GM21367 (cell line): ENCODE data around the gene GALNT1.

Experiments
- ATAC-seq: cut with Tn5 transposase; IDR thresholded peaks from one replicate; pipeline ENCODE4 v1.9.1; 2021; ENCODE audit not compliant: unreplicated experiment

GALNT1 gene

DNA sequence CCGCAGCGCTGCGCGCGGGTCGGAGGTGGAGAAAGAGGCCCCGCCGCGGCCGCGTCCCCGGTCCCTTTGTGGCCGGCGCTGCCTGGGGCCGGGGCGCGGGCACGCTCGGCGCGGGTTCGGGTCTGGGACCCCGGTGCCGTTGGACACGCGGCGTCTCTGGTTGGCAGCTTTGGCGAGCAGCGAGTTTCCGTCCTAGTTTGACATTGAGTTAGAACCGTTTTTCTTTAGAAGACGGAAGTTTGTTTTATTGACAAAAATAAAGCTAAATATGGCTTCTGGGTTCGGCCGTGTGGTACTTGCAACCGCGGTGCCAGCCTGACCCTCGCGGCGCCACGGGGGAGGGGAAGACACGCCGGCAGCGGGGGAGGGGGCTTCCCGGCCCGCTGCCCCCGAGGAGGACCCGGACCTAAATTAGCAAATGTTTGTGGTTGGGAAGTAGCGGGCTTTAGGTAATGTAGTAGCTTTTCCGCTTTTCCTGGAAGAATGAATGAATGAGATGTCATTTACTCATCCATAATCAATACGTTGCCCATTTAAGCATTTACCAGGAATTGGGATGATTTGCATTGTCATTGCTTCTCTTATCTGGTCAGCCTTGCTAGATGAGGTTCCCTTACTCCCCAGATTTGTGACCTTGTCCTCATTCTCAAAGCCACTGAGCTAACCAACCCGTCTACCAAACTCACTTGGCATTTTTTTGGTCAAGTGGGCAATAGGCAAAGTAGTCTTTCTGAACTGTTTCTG is 530 bp downstream of the GALNT1 start:
- ATAC-seq = no peak

GRCh38 chr18:35582899-35583558 is 1.5 kb downstream of the GALNT1 start:
- ATAC-seq = no peak

GRCh38 chr18:35584735-35585134 is 3.2 kb downstream of the GALNT1 start:
- ATAC-seq = no peak

GRCh38 chr18:35585608-35586007 is 4.1 kb downstream of the GALNT1 start:
- no peak for ATAC-seq

DNA sequence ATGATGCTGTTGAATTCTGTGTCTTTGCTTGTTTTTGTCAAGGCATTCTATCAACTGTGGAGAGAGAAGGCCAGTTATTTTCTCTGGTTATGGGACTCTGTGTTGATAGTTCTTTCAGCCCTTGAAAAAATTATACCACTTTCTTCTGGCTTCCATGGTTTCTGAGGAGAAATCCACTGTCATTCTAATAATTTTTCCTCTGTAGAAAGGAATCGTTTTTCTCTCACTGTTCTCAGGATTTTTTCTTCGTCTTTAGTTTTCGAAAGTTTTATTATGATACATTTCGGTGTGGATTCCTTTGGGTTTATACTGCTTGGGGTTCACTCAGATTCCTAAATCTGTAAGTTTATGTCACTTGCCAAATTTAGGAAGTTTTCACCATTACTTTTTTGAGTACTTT is 6.6 kb downstream of the GALNT1 start:
- ATAC-seq = no peak

DNA sequence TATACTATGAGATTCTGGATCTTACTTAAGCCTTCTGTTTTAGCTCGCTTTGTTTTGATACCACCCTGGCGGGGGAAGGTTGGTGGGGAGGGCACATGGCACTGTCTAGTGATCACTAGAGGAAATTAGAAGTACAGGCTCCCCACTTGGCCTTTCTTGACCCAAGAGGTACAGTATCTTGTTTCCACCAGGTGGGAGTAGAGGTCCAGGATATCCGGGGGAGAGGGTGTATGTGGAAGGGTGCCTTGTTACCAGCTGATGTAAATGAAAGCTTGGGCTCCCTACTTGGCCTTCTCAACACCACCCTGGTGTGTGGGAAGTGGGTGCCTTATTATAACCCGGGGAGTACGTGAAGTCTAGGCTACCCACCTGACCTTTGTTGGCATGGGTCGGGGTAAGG is 7.5 kb downstream of the GALNT1 start:
- ATAC-seq = peak; percentile 40

GRCh38 chr18:35589546-35589945 is 8.0 kb downstream of the GALNT1 start:
- no peak for ATAC-seq

GRCh38 chr18:35590935-35591334 is 9.4 kb downstream of the GALNT1 start:
- ATAC-seq = no peak

- ATAC-seq = peak; percentile 94
These were observed 10.8 kb downstream of the GALNT1 start for GRCh38 chr18:35592298-35592697.

GRCh38 chr18:35593859-35594258 is 12.3 kb downstream of the GALNT1 start:
- no peak for ATAC-seq

DNA sequence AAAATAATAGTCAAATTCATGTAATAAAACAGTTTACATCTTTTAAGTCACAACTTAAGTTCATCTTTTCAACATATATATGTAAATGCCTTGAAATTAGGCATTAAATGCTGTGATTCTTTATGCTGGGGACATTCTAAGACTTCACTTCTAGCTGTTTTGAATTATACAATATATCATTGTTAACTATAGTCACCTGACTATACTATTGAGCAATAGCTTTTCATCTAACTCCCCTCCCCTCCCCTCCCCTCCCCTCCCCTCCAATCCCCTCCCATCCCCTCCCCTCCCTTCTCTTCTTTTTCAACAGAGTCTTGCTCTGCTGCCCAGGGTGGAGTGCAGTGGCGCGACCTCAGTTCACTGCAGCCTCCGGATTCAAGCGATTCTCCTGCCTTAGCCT is 16.2 kb downstream of the GALNT1 start:
- no peak for ATAC-seq

DNA sequence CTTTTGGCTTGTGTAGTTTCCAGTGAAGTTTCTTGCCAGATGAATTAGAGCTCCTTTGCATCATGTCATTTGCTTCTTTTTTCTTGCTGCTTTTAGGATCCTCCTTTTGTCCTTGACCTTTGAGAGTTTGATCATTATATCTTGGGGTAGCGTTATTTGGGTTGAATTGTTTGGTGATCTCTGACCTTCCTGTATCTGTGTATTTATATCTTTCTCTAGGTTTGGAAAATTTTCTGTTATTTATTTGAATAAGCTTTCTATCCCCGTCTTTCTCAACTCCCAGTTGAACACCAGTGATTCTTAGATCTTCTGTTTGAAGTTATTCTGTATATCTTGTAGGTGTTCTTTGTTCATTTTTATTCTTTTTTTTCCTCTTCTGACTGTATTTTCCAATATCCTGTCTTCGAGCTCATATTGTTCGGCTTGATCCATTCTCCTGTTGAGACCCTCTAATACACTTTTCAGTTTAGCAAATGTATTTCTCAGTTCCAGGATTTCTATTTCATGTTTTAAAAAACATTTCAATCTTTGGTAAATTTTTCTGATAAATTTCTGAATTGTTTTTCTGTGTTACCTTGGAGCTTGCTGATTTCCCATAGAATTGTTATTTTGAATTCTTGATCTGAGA is 20.8 kb downstream of the GALNT1 start:
- ATAC-seq = no peak

DNA sequence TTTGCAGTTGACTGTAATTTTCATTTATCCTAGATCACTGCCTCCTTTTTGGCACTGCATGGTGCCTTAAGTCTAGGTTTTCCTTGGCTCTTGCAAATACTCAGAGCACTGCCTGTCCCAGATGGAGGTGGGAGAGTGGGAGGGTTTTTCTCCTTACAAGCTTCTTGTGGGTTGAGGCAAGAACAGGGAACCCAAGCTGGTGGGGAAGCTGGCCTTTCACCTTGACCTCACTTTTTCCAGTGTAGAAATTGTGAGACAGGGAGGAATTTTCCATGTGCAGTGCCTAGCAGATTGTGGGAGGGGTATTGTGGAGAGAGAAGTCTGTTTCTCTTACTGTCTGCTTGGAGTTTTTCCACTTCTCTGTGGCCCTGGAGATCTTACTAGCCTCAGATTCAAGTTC is 21.5 kb downstream of the GALNT1 start:
- ATAC-seq = no peak

DNA sequence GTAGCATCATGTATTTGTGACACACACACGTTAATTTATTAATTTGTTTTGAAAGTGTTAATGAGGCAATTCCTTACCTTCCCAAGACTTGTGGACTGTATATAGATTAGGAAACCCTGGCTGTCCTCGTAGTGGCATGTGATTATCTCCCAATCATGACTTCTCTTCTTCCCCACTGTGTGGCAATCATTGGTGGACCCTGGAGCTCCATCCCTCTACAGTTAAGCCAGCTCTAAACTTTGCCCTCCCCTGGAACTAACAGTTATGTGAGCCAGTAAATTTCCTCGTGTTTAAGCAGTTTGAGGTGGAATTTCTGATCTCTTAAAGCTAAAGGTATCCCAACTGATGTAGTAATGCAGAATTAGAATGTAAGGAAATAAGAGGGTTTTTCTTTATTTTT is 22.0 kb downstream of the GALNT1 start:
- no peak for ATAC-seq

GRCh38 chr18:35604369-35604768 is 22.8 kb downstream of the GALNT1 start:
- ATAC-seq = no peak

GRCh38 chr18:35605686-35606417 is 24.3 kb downstream of the GALNT1 start:
- ATAC-seq = no peak

DNA sequence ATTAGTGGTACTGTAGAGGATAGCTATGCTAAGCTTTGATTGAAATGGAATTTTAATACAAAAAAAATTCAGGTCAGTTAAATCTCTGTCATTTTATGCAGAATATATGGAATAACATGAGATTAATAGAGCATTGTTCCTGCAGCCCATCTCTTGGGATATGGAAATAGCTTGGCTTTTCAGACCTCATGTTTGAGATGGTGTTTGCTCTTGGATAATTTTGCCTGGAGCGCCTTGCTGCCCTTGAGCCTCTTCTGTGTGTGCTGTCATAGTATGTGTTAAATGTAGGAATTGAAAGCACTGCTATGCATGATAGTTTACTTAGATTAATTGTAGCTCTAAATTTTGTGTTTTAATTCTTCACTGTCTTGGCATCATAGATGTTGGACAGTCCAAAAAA is 27.7 kb downstream of the GALNT1 start:
- no peak for ATAC-seq

DNA sequence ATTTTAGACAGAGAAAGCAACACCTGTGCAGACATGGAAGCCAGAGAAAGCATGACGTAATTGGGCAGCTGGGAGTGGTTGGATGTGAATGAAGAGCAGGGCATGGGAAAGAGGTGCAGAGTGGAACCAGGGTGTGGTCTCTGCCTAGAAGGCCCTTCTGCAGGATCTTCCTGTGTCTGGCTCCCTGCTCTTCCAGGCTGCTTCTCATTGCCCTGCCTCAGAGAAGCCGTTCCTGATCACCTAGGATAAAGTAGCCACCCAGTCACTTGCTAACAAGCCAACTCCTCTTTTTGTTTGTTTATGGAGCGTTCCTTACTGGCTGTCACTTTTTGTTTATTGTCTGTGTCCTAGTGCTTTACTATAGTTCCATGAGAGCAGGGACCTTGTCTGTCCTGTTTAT is 28.5 kb downstream of the GALNT1 start:
- no peak for ATAC-seq

GRCh38 chr18:35610724-35611123 is 29.2 kb downstream of the GALNT1 start:
- ATAC-seq = no peak

DNA sequence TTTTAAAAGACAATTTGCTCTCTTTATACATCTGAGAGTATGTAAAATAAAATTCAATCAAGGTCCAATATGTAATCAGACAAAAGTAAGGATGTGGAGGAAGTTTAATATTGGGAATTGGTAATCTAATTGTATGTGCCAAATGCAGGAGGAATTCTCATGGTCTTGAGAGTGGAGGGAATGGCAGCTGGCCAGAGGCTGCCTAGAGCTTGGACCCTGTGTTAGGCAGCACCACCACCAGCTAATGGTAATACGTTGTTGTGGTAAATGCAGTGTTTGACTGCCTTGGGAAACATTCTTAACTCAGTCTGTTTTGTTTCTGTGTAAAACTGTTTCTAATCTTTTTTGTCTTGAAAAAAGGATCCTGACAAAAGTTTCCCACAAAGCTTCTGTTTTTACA is 30.0 kb downstream of the GALNT1 start:
- no peak for ATAC-seq

- no peak for ATAC-seq
These were observed 34.5 kb downstream of the GALNT1 start for GRCh38 chr18:35616074-35616473.
